ENCODE measurements around the gene FXYD3. TPM values are rescaled to one million over a fixed set of nuclear protein-coding genes. Genes with fewer than 3 reads are reported as not detected.

Gene FXYD3
- polyA plus RNA-seq, 1 donor from 2014 or later = not detected

GRCh38 chr19:35138305-35138892, 22.8 kb downstream of the FXYD3 start, which contains the start of gene FXYD1:
TSS of gene FXYD1 (plus strand) at chr19:35138824. CDS start at chr19:35140080, 1,256 bp downstream.
- Histone ChIP-seq H3K9ac (ENCODE audit: low read length) (no peak within 1 kb of the TSS), H3K4me2 (ENCODE audit: low read length) (no peak within 1 kb of the TSS), H3F3A (ENCODE audit: insufficient read depth, low read length, poor library complexity, severe bottlenecking) (peaks cover 6% of the 10 kb centered on the region), H3K79me2 (replicated peaks; ENCODE audit: insufficient read depth, low read length) (no peaks in the 10 kb centered on the region), H3K9me2 (ENCODE audit: insufficient read depth, low read length) (no peaks in the 10 kb centered on the region), H3K4me3 (ENCODE audit: low read length) (no peak within 1 kb of the TSS), H2AFZ (ENCODE audit: low read depth, low read length) (no peak within 1 kb of the TSS), H3K27me3 (ENCODE audit: insufficient read depth, low read depth, low read length) (peaks cover 18% of the 10 kb centered on the region), H4K20me1 (ENCODE audit: insufficient read depth) (no peaks in the 10 kb centered on the region), H3K36me3 (ENCODE audit: insufficient read depth, low read length) (no peaks in the 10 kb centered on the region), H3K27ac (ENCODE audit: low read length) (no peak within 1 kb of the TSS), H3K9me3 (ENCODE audit: low read length) (no peaks in the 10 kb centered on the region)
- no peak for TF ChIP-seq EP300 (conservative IDR thresholded peaks at IDR 0.05; ENCODE audit: poor library complexity, severe bottlenecking)

GRCh38 chr19:35140207-35140961, 24.8 kb downstream of the FXYD3 start:
- Histone ChIP-seq H3K27me3 (ENCODE audit: insufficient read depth, low read depth, low read length) (peaks cover 18% of the 10 kb centered on the region), H3F3A (ENCODE audit: insufficient read depth, low read length, poor library complexity, severe bottlenecking) (peaks cover 6% of the 10 kb centered on the region), H3K27ac (ENCODE audit: low read length) (no peak overlapping the region), H3K36me3 (ENCODE audit: insufficient read depth, low read length) (no peaks in the 10 kb centered on the region), H3K4me3 (ENCODE audit: low read length) (peak overlapping the region; percentile 47), H4K20me1 (ENCODE audit: insufficient read depth) (no peaks in the 10 kb centered on the region), H3K4me2 (ENCODE audit: low read length) (no peak overlapping the region), H3K9me3 (ENCODE audit: low read length) (no peaks in the 10 kb centered on the region), H3K9ac (ENCODE audit: low read length) (peak overlapping the region; percentile 38), H2AFZ (ENCODE audit: low read depth, low read length) (peak overlapping the region; percentile 14), H3K79me2 (replicated peaks; ENCODE audit: insufficient read depth, low read length) (no peaks in the 10 kb centered on the region), H3K9me2 (ENCODE audit: insufficient read depth, low read length) (no peaks in the 10 kb centered on the region)
- TF ChIP-seq CTCF (IDR thresholded peaks at IDR 0.05; ENCODE audit: poor library complexity, severe bottlenecking) = no peak
- TF ChIP-seq RAD21 (conservative IDR thresholded peaks at IDR 0.05) = no peak
- no peak for TF ChIP-seq POLR2AphosphoS5 (IDR thresholded peaks at IDR 0.05)
- TF ChIP-seq REST (IDR thresholded peaks at IDR 0.05; ENCODE audit: borderline replicate concordance) = no peak
- TF ChIP-seq TAF1 (IDR thresholded peaks at IDR 0.05; ENCODE audit: low read depth) = no peak
